Measurements from ENCODE around the gene PRKCE. TPM values are rescaled to one million over a fixed set of nuclear protein-coding genes. Genes with fewer than 3 reads are reported as not detected.
"Not testable (repeated sequence)": the region's sequence is repeated elsewhere in the genome, so short reads cannot be mapped to it uniquely, and the experiment has no call there.

Gene PRKCE
- total and polyA plus RNA-seq, 3 experiments from 2014 or later, result 3.1 to 9.6 (median 7.9) TPM

DNA sequence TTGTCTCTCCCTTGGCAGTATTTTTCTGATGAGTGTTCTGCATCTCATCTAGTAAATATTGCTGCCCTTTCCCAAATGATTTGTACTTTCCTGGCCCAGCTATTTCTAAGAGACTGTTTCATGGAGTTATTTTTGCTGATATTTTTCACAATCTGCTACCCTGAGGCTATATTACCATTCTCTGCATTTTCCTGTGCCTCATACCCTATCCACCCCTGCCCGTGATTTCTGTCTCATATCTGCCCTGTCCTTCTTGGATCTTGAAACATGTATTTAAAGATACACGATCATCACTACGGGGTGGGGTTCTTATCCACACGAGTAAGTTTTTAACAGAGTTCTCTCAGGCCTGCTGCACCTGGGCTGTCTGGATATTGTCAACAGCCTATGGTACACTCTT lies 556.1 kb downstream of the PRKCE start:
- ChIA-PET CTCF (no interaction called here), POLR2A (no interaction called here)
- Histone ChIP-seq H3K27me3 (ENCODE audit: insufficient read depth, low read length, poor library complexity, severe bottlenecking) (no peaks in the 10 kb centered on the region), H3K4me3 (ENCODE audit: low read length) (no peak overlapping the region), H3K36me3 (ENCODE audit: insufficient read depth, low read length) (no peaks in the 10 kb centered on the region), H3K9me3 (ENCODE audit: low read length) (no peaks in the 10 kb centered on the region), H3K4me1 (ENCODE audit: insufficient read depth, low read length) (no peaks in the 10 kb centered on the region), H3K27ac (ENCODE audit: low read depth, low read length) (no peak overlapping the region)
- Mint-ChIP-seq H3K36me3 (peaks cover 0 to 18% (median 0%) of the 10 kb centered on the region in 3 donors), H3K4me1 (peaks cover 8 to 16% (median 12%) of the 10 kb centered on the region in 3 donors), H3K27ac (peak overlapping the region in 1 of 8 donors; percentile 54), H3K27me3 (peaks cover under 1 to 2% of the 10 kb centered on the region in 2 donors), H3K4me3 (no peak overlapping the region), H3K9me3 (peaks cover 13 to 20% (median 17%) of the 10 kb centered on the region in 5 donors)
- DNase-seq, result no peak

GRCh38 chr2:46208766-46209165 lies 557.3 kb downstream of the PRKCE start:
- Histone ChIP-seq H3K4me1 (ENCODE audit: insufficient read depth, low read length) (no peaks in the 10 kb centered on the region), H3K27ac (ENCODE audit: low read depth, low read length) (no peak overlapping the region), H3K27me3 (ENCODE audit: insufficient read depth, low read length, poor library complexity, severe bottlenecking) (no peaks in the 10 kb centered on the region), H3K9me3 (ENCODE audit: low read length) (no peaks in the 10 kb centered on the region), H3K36me3 (ENCODE audit: insufficient read depth, low read length) (no peaks in the 10 kb centered on the region), H3K4me3 (ENCODE audit: low read length) (no peak overlapping the region)
- Mint-ChIP-seq H3K9me3 (peaks cover 13 to 22% (median 18%) of the 10 kb centered on the region in 5 donors), H3K27ac (no peak overlapping the region), H3K36me3 (peaks cover 0 to 23% (median 0%) of the 10 kb centered on the region in 3 donors), H3K27me3 (peaks cover 2 to 10% of the 10 kb centered on the region in 2 donors), H3K4me3 (no peak overlapping the region), H3K4me1 (peaks cover 2 to 7% (median 3%) of the 10 kb centered on the region in 3 donors)
- no peak for DNase-seq
- ChIA-PET CTCF (interaction anchor here (1.6 kb wide), 1 partner anchor 11 kb away, joined by 3 read pairs; no protein-coding TSS in a partner anchor), POLR2A (no interaction called here)

GRCh38 chr2:46210063-46210462 lies 558.6 kb downstream of the PRKCE start:
- no peaks in the 10 kb centered on the region for H3K4me1 ChIP-seq (ENCODE audit: insufficient read depth, low read length)
- POLR2A ChIA-PET, result no interaction called here
- peaks cover 0 to 35% (median 0%) of the 10 kb centered on the region in 3 donors for H3K36me3 Mint-ChIP-seq
- H3K27me3 ChIP-seq (ENCODE audit: insufficient read depth, low read length, poor library complexity, severe bottlenecking), result no peaks in the 10 kb centered on the region
- no peaks in the 10 kb centered on the region for H3K9me3 ChIP-seq (ENCODE audit: low read length)
- H3K36me3 ChIP-seq (ENCODE audit: insufficient read depth, low read length), result no peaks in the 10 kb centered on the region
- DNase-seq, result no peak
- H3K9me3 Mint-ChIP-seq, result peaks cover 17 to 29% (median 23%) of the 10 kb centered on the region in 5 donors
- CTCF ChIA-PET, result interaction anchor here (1.6 kb wide), 1 partner anchor 12 kb away, joined by 3 read pairs; no protein-coding TSS in a partner anchor
- H3K27me3 Mint-ChIP-seq, result peaks cover 0 to 13% of the 10 kb centered on the region in 2 donors
- H3K4me3 Mint-ChIP-seq, result no peak overlapping the region
- peaks cover 0 to 4% (median 0%) of the 10 kb centered on the region in 3 donors for H3K4me1 Mint-ChIP-seq
- H3K27ac Mint-ChIP-seq, result no peak overlapping the region
- no peak overlapping the region for H3K4me3 ChIP-seq (ENCODE audit: low read length)
- no peak overlapping the region for H3K27ac ChIP-seq (ENCODE audit: low read depth, low read length)

- Histone ChIP-seq H3K36me3 (ENCODE audit: insufficient read depth, low read length) (no peaks in the 10 kb centered on the region), H3K9me3 (ENCODE audit: low read length) (no peaks in the 10 kb centered on the region), H3K4me1 (ENCODE audit: insufficient read depth, low read length) (no peaks in the 10 kb centered on the region), H3K4me3 (ENCODE audit: low read length) (no peak overlapping the region), H3K27me3 (ENCODE audit: insufficient read depth, low read length, poor library complexity, severe bottlenecking) (no peaks in the 10 kb centered on the region), H3K27ac (ENCODE audit: low read depth, low read length) (no peak overlapping the region)
- no peak for DNase-seq
- POLR2A ChIA-PET, result no interaction called here
- Mint-ChIP-seq H3K27ac (no peak overlapping the region), H3K27me3 (peaks cover 0 to 13% of the 10 kb centered on the region in 2 donors), H3K36me3 (peaks cover 0 to 48% (median 0%) of the 10 kb centered on the region in 3 donors), H3K4me1 (peaks cover 0 to 4% (median 0%) of the 10 kb centered on the region in 3 donors), H3K4me3 (no peak overlapping the region), H3K9me3 (peaks cover 22 to 36% (median 29%) of the 10 kb centered on the region in 5 donors)
- CTCF ChIA-PET, result no interaction called here
Observed at GRCh38 chr2:46211461-46211860, 560.0 kb downstream of the PRKCE start.

- Histone ChIP-seq H3K36me3 (ENCODE audit: insufficient read depth, low read length) (no peaks in the 10 kb centered on the region), H3K4me1 (ENCODE audit: insufficient read depth, low read length) (no peaks in the 10 kb centered on the region), H3K27ac (ENCODE audit: low read depth, low read length) (no peak overlapping the region), H3K27me3 (ENCODE audit: insufficient read depth, low read length, poor library complexity, severe bottlenecking) (no peaks in the 10 kb centered on the region), H3K9me3 (ENCODE audit: low read length) (peaks cover 8% of the 10 kb centered on the region), H3K4me3 (ENCODE audit: low read length) (no peak overlapping the region)
- H3K4me1 Mint-ChIP-seq, result no peaks in the 10 kb centered on the region
- no peak for DNase-seq
- peaks cover 4 to 24% of the 10 kb centered on the region in 2 donors for H3K27me3 Mint-ChIP-seq
- peaks cover 0 to 56% (median 2%) of the 10 kb centered on the region in 3 donors for H3K36me3 Mint-ChIP-seq
- no peak overlapping the region for H3K4me3 Mint-ChIP-seq
- ChIA-PET POLR2A (no interaction called here), CTCF (interaction anchor here (0.6 kb wide), 1 partner anchor 20 kb away, joined by 3 read pairs; no protein-coding TSS in a partner anchor)
- no peak overlapping the region for H3K27ac Mint-ChIP-seq
- peaks cover 25 to 34% (median 31%) of the 10 kb centered on the region in 5 donors for H3K9me3 Mint-ChIP-seq
Observed at GRCh38 chr2:46213906-46214305, 562.4 kb downstream of the PRKCE start.

DNA sequence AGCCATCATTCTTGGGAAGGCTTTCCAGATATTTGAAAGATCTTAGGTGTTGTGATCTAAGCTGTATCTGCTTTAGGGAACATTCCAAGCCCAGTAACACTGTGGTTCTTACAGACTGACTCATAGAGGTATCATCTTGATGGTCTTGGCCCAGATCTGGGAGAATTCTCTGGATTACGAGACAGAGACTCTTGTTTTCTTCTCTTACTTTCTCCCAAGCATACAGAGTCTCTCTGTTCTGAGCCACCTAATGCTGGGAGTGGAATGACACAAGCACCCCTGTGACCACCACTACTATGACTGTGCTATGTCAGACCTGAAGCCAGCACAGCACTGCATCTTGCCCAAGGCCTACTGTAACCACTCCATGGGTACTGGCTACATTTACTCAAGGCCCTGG lies 564.7 kb downstream of the PRKCE start:
- no peaks in the 10 kb centered on the region for H3K4me1 ChIP-seq (ENCODE audit: insufficient read depth, low read length)
- H3K4me3 Mint-ChIP-seq, result no peak overlapping the region
- no peaks in the 10 kb centered on the region for H3K4me1 Mint-ChIP-seq
- no peak for DNase-seq
- H3K27ac ChIP-seq (ENCODE audit: low read depth, low read length), result no peak overlapping the region
- H3K36me3 Mint-ChIP-seq, result peaks cover 0 to 52% (median 2%) of the 10 kb centered on the region in 3 donors
- H3K9me3 Mint-ChIP-seq, result peaks cover 17 to 33% (median 21%) of the 10 kb centered on the region in 5 donors
- H3K36me3 ChIP-seq (ENCODE audit: insufficient read depth, low read length), result no peaks in the 10 kb centered on the region
- H3K27ac Mint-ChIP-seq, result no peak overlapping the region
- CTCF ChIA-PET, result no interaction called here
- H3K27me3 Mint-ChIP-seq, result peaks cover 14 to 30% of the 10 kb centered on the region in 2 donors
- no peaks in the 10 kb centered on the region for H3K27me3 ChIP-seq (ENCODE audit: insufficient read depth, low read length, poor library complexity, severe bottlenecking)
- no peak overlapping the region for H3K4me3 ChIP-seq (ENCODE audit: low read length)
- H3K9me3 ChIP-seq (ENCODE audit: low read length), result peaks cover 8% of the 10 kb centered on the region
- POLR2A ChIA-PET, result no interaction called here

DNA sequence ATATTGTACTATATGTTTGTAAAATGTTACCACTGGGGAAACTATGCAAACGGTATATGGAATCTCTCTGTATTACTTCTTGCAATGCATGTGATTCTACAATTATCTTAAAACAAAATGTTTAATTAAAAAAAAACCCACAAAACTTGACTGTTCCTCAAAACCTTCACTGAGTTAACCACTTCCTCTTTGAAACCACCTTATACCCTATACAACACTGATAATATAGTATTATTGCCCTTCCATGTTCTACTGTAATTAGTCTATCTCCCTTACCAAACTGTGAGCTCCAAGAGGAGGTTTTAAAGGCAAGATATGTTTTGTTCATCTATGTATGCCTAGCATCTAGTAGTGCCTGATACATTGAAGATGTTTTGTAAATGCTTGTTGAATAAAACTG lies 572.0 kb downstream of the PRKCE start:
- H3K27me3 ChIP-seq (ENCODE audit: insufficient read depth, low read length, poor library complexity, severe bottlenecking); H3K9me3 ChIP-seq (ENCODE audit: low read length); H3K36me3 ChIP-seq (ENCODE audit: insufficient read depth, low read length); H3K27ac ChIP-seq (ENCODE audit: low read depth, low read length); H3K4me3 ChIP-seq (ENCODE audit: low read length); POLR2A ChIA-PET; DNase-seq; CTCF ChIA-PET: not testable (repeated sequence)
- Mint-ChIP-seq H3K27ac (peak overlapping the region in 1 of 8 donors; percentile 0), H3K9me3 (peaks cover 0 to 19% (median 7%) of the 10 kb centered on the region in 5 donors), H3K36me3 (peaks cover 0 to 20% (median 0%) of the 10 kb centered on the region in 3 donors), H3K27me3 (peaks cover 13 to 21% of the 10 kb centered on the region in 2 donors), H3K4me3 (peak overlapping the region in 3 of 7 donors; percentile 0 to 29 (median 13)), H3K4me1 (peaks cover 17 to 28% (median 21%) of the 10 kb centered on the region in 3 donors)
- peaks cover 15% of the 10 kb centered on the region for H3K4me1 ChIP-seq (ENCODE audit: insufficient read depth, low read length)

- H3K27ac ChIP-seq (ENCODE audit: low read depth, low read length), result peak overlapping the region; percentile 51
- peaks cover 0 to 9% (median 0%) of the 10 kb centered on the region in 3 donors for H3K36me3 Mint-ChIP-seq
- H3K4me1 ChIP-seq (ENCODE audit: insufficient read depth, low read length), result peaks cover 28% of the 10 kb centered on the region
- H3K27ac Mint-ChIP-seq, result no peak overlapping the region
- no peak overlapping the region for H3K4me3 Mint-ChIP-seq
- H3K27me3 Mint-ChIP-seq, result peaks cover 7 to 14% of the 10 kb centered on the region in 2 donors
- H3K27me3 ChIP-seq (ENCODE audit: insufficient read depth, low read length, poor library complexity, severe bottlenecking), result no peaks in the 10 kb centered on the region
- no peak for DNase-seq
- no peak overlapping the region for H3K4me3 ChIP-seq (ENCODE audit: low read length)
- H3K9me3 ChIP-seq (ENCODE audit: low read length), result no peaks in the 10 kb centered on the region
- peaks cover 0 to 7% (median 0%) of the 10 kb centered on the region in 5 donors for H3K9me3 Mint-ChIP-seq
- H3K4me1 Mint-ChIP-seq, result peaks cover 27 to 45% (median 35%) of the 10 kb centered on the region in 3 donors
- ChIA-PET CTCF (interaction anchor here (1.0 kb wide), 1 partner anchor 14 kb away, joined by 3 read pairs; no protein-coding TSS in a partner anchor), POLR2A (no interaction called here)
- H3K36me3 ChIP-seq (ENCODE audit: insufficient read depth, low read length), result no peaks in the 10 kb centered on the region
Observed at GRCh38 chr2:46225150-46225625, 573.7 kb downstream of the PRKCE start.
